ENCODE results near the gene CLCA2.

GRCh38 chr1:86389307-86389706 lies 34.7 kb upstream of the CLCA2 start:
- TF ChIP-seq, protein P1, sequence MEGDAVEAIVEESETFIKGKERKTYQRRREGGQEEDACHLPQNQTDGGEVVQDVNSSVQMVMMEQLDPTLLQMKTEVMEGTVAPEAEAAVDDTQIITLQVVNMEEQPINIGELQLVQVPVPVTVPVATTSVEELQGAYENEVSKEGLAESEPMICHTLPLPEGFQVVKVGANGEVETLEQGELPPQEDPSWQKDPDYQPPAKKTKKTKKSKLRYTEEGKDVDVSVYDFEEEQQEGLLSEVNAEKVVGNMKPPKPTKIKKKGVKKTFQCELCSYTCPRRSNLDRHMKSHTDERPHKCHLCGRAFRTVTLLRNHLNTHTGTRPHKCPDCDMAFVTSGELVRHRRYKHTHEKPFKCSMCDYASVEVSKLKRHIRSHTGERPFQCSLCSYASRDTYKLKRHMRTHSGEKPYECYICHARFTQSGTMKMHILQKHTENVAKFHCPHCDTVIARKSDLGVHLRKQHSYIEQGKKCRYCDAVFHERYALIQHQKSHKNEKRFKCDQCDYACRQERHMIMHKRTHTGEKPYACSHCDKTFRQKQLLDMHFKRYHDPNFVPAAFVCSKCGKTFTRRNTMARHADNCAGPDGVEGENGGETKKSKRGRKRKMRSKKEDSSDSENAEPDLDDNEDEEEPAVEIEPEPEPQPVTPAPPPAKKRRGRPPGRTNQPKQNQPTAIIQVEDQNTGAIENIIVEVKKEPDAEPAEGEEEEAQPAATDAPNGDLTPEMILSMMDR (IDR thresholded peaks at IDR 0.05): no peak
- TF ChIP-seq EP300 (IDR thresholded peaks at IDR 0.05): no peak
- no peak for TF ChIP-seq POLR2AphosphoS5 (IDR thresholded peaks at IDR 0.05)
- no peak for TF ChIP-seq POLR2A (IDR thresholded peaks at IDR 0.05)

All from suprapubic skin (tissue), 4 donors.